Activated gamma-delta T cell treated with anti-CD3 and anti-CD28 coated beads, Interleukin-2, amount 50 U/mL, for 16 hours (primary cell): ENCODE measurements around the gene LHFPL3.
"Not testable (repeated sequence)": the region's sequence is repeated elsewhere in the genome, so short reads cannot be mapped to it uniquely, and the experiment has no call there.

Experiments
- DNase-seq: peaks from one replicate; pipeline ENCODE4 v3.0.0-alpha.2; 2020; ENCODE audit warnings: low read depth

LHFPL3 gene

GRCh38 chr7:104482362-104483037 lies 154.1 kb downstream of the LHFPL3 start:
- DNase-seq = no peak

- DNase-seq = no peak
These were observed 158.5 kb downstream of the LHFPL3 start for GRCh38 chr7:104486931-104487330.

- DNase-seq = no peak
These were observed 159.2 kb downstream of the LHFPL3 start for GRCh38 chr7:104487642-104488041.

GRCh38 chr7:104497379-104497967 lies 169.1 kb downstream of the LHFPL3 start:
- no peak for DNase-seq

GRCh38 chr7:104499975-104500374 lies 171.6 kb downstream of the LHFPL3 start:
- DNase-seq = no peak

GRCh38 chr7:104509874-104510273 lies 181.5 kb downstream of the LHFPL3 start:
- DNase-seq = no peak

- DNase-seq = no peak
These were observed 196.4 kb downstream of the LHFPL3 start for GRCh38 chr7:104524853-104525252.

GRCh38 chr7:104528142-104528541 lies 199.7 kb downstream of the LHFPL3 start:
- no peak for DNase-seq

GRCh38 chr7:104529567-104529966 lies 201.2 kb downstream of the LHFPL3 start:
- no peak for DNase-seq

- DNase-seq = no peak
These were observed 201.8 kb downstream of the LHFPL3 start for GRCh38 chr7:104530251-104530650.

- DNase-seq = no peak
These were observed 205.7 kb downstream of the LHFPL3 start for GRCh38 chr7:104534149-104534548.

- no peak for DNase-seq
These were observed 207.4 kb downstream of the LHFPL3 start for GRCh38 chr7:104535841-104536240.

- DNase-seq = no peak
These were observed 208.6 kb downstream of the LHFPL3 start for GRCh38 chr7:104536956-104537355.

- no peak for DNase-seq
These were observed 209.7 kb downstream of the LHFPL3 start for GRCh38 chr7:104538152-104538551.

GRCh38 chr7:104541897-104542296 lies 213.5 kb downstream of the LHFPL3 start:
- no peak for DNase-seq

GRCh38 chr7:104548861-104549260 lies 220.5 kb downstream of the LHFPL3 start:
- no peak for DNase-seq

- no peak for DNase-seq
These were observed 222.0 kb downstream of the LHFPL3 start for GRCh38 chr7:104550362-104550761.

GRCh38 chr7:104551226-104551625 lies 222.8 kb downstream of the LHFPL3 start:
- DNase-seq = no peak

GRCh38 chr7:104552102-104552501 lies 223.7 kb downstream of the LHFPL3 start:
- DNase-seq = no peak

GRCh38 chr7:104553074-104553473 lies 224.7 kb downstream of the LHFPL3 start:
- DNase-seq = no peak

- not testable (repeated sequence) for DNase-seq
These were observed 235.0 kb downstream of the LHFPL3 start for GRCh38 chr7:104563350-104563901.

GRCh38 chr7:104569751-104570150 lies 241.3 kb downstream of the LHFPL3 start:
- no peak for DNase-seq

- no peak for DNase-seq
These were observed 244.2 kb downstream of the LHFPL3 start for GRCh38 chr7:104572554-104572953.

- DNase-seq = no peak
These were observed 256.2 kb downstream of the LHFPL3 start for GRCh38 chr7:104584620-104585019.
